Amniotic stem cell (primary cell): ENCODE results near the gene TEX10.
A peak's percentile ranks its signal among the peaks of the same experiment; 100 is the strongest.
"Not testable (repeated sequence)": the region's sequence is repeated elsewhere in the genome, so short reads cannot be mapped to it uniquely, and the experiment has no call there.

Experiments
- DNase-seq: peaks from one replicate; lab custom pipeline; 2025; lab: John Stamatoyannopoulos, UW

TEX10 gene

DNA sequence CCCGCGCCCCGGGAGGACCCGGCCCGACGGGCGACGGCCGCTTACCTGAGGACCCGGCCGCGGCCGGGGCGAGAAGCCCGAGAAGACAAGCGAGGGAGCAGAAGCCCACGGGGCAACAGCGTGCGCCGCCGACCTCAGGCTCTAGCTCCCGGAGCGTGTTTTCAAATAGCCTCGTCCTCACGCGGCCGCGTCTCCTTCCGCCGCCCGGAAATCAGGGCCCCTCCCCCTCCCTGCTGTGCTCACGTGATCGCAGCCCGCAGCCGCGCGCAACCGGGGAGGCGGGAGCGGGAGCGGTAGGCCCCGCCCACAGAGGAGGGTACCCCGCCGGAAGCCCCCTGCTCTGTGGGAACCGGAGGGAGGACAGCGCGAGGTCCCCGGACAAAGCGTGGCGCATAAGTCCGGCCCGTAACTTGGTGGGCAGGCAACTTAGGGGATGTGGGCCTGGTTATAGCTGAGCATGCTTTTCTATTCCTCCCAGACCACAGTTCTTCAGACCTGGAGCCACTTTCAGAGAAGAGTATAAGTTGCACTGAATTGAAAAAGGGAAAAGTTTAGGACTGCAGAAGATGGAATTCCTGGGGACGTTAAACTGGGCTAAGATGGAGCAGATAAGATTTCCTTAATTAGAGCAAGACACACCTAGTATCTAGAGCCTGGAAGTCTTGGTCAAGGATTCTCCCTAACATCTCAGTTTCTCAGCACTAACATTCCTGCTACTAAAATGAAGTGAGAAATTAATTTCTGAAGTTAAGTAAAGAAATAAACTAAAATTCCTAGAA, at the start of gene TEX10:
TEX10 (minus strand) TSS at position 216 of the 779 bp plus-strand sequence. CDS start 3,579 bp downstream, outside the sequence.
- peak; percentile 49 for DNase-seq

GRCh38 chr9:100401042-100401441, 48.3 kb upstream of the TEX10 start:
- no peak for DNase-seq

- no peak for DNase-seq
These were observed 45.0 kb upstream of the TEX10 start for GRCh38 chr9:100397529-100398266.

- no peak for DNase-seq
These were observed 44.0 kb upstream of the TEX10 start for GRCh38 chr9:100396769-100397168.

GRCh38 chr9:100394816-100395215, 42.1 kb upstream of the TEX10 start:
- no peak for DNase-seq

DNA sequence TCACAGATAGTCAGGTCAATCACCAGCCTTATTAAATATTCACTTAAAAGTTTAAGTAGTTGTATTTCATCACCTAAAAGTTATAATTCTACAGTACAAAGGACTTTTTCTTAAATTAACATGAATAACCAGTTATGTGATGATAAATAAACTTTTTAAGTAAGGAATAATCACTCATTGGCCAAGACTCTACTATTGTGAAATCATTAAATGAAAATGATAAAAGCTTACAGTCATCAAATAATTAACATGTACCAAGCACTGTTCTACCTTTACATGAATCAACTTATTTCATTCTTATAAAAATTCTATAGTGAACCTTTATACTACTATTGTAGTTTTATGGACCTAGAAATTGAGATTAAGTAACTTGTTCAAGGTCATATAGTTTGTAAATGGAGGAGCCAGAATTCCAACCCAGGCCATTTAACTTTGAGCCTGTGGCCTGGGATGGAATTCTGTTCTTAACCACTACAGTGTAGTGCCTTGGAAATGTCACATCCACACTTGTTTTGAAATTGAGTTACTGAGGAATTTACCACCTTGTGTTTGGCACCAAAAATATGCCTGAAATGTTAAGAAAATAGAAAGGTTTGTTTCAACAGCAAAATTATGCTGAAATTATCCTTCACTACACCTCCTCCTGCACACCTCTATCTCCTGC, 41.4 kb upstream of the TEX10 start:
- no peak for DNase-seq

DNA sequence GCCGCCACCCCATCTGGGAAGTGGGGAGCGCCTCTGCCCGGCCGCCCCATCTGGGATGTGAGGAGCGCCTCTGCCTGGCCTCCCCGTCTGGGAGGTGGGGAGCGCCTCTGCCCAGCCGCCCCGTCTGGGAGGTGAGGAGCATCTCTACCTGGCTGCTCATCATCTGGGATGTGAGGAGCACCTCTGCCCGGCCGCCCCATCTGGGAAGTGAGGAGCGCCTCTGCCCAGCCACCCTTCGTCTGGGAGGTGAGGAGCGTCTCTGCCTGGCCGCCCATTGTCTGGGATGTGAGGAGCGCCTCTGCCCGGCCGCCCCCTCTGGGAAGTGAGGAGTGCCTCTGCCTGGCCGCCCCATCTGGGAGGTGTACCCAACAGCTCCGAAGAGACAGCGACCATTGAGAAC, 40.2 kb upstream of the TEX10 start:
- DNase-seq, result not testable (repeated sequence)

GRCh38 chr9:100379862-100380261, 27.1 kb upstream of the TEX10 start:
- peak; percentile 7 for DNase-seq

DNA sequence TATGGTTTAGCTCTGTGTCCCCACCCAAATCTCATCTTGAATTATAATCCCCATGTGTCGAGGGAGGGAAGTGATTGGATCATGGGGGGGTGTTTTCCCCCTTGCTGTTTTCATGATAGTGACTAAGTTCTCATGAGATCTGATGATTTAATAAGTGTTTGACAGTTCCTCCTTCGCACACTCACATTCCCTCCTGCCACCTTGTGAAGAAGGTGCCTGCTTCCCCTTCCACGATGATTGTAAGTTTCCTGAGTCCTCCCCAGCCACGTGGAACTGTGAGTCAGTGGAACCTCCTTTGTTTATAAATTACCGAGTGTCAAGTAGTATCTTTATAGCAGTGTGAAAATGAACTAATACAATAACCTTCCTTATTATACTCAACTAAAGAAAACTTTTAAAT, 24.3 kb upstream of the TEX10 start:
- DNase-seq, result no peak

DNA sequence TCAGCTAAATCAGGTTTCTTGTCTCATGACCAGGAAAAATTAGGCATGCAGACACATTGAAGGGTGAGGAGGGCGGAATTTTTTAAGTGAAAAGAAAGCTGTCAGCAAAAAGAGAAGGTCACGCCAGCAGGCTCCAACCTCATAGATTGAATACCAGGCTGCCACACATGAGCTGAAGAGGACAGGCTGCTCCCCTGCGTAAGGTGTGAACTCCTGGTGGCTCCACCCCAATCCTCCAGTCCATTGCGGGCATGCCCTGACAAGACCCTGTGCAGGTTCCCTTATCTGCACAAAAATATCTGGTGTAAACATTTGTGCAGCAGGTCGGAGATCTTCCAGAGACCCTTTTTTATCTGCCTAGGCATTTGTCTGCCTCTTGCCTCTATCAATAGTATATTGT, 22.9 kb upstream of the TEX10 start:
- DNase-seq, result no peak

- no peak for DNase-seq
These were observed 19.9 kb upstream of the TEX10 start for GRCh38 chr9:100372648-100373047.

GRCh38 chr9:100370064-100370723, 17.5 kb upstream of the TEX10 start:
- DNase-seq, result no peak

DNA sequence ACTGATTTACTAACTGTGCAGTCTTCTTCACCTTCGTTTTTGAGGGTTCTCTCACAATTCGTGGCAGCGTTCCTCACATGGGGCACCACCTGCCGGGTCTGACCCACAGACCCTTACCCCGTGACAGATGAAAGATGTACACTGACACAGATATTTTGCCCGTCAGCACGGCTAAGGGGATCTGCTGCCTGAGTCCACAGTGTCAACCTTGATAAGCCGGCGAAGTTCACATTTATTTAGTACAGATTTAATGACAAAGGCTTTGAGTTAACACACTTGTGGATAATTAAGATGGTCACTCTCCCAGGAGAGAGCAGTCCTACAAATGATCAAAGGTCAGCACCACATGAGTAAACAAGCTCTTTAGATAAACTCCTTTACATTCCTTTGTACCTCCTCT, 15.9 kb upstream of the TEX10 start:
- DNase-seq, result no peak

GRCh38 chr9:100366121-100366520, 13.4 kb upstream of the TEX10 start:
- no peak for DNase-seq

DNA sequence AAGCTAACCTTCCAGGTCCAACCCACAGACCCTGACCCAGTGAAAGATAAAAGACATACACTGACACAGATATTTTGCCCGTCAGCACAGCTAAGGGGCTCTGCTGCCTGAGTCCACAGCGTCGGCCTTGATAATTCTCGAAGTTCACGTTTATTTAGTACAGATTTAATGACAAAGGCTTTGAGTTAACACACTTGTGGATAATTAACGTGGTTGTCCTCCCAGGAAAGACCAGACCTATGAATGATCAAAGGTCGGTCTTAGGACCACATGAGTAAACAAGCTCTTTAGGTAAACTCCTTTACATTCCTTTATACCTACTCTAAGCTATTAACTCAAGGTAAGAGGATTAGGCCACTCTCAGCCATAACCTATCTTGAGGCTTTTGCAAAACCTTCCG, 11.3 kb upstream of the TEX10 start:
- DNase-seq, result no peak

- DNase-seq, result no peak
These were observed 6.3 kb upstream of the TEX10 start for GRCh38 chr9:100359057-100359456.

DNA sequence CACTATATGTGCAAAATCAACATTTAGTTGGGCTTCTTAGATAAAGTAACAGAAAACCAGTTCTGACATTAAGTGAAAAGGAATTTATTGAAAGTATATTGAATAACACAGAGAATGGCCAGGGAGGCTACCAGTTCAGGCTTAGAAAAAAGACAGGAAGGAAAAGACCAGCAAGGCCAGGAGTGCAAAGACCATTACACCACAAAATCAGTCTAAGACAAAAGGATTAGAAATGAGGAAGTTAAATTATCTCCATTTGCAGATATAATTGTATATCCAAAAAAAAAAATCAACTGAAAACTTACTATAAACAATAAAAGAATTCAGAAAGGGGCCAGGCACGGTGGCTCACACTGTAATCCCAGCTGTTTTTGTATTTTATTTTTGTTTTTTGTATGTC, 4.8 kb upstream of the TEX10 start:
- DNase-seq, result no peak

DNA sequence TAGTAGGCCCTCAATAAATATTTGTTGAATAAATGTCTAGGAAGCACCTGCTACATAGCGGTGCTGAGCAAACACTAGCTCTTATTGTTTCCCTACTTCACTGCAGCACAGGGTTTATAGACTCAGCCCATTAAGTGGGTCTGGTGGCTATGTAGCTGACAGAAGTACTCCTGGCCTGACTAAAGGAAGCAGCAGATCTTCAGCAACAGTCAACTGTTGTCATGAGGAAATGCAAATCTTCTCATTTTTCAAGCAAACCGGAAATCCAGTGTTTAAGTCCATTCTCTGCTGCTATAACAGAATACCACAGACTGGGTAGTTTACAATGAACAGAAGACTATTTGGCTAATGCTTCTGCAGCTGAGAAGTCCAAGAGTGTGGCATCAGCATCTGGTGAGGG, 2.8 kb upstream of the TEX10 start:
- DNase-seq, result no peak

DNA sequence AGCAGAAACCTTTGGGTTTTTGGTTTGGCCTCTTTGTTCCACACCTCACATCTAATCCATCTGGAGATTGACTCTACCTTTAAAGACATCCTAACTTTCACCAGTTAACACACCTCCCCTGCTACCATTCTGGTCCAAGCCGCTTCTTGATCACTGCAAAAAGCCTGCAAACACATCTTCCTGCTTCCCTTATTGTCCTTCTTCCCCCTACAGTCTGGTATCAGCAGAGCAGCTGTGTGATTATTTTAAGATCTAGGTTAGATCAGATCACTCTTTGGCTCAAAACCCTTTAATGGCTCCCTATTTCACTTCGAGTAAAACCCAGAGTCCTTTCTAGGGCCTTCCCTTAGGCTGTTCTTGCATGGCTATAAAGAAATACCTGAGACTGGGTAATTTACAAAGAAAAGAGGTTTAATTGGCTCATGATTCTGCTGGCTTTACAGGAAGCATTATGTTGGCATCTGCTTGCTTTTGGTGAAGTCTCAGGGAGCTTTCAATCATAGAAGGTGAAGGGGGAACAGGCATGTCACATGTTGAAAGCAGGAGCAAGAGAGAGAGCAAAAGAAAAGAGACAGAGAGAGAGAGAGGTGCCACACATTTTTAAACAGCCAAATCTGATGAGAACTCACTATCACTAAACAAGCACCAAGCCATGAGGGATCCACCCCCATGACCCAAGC, 1.5 kb upstream of the TEX10 start:
- DNase-seq, result no peak

DNA sequence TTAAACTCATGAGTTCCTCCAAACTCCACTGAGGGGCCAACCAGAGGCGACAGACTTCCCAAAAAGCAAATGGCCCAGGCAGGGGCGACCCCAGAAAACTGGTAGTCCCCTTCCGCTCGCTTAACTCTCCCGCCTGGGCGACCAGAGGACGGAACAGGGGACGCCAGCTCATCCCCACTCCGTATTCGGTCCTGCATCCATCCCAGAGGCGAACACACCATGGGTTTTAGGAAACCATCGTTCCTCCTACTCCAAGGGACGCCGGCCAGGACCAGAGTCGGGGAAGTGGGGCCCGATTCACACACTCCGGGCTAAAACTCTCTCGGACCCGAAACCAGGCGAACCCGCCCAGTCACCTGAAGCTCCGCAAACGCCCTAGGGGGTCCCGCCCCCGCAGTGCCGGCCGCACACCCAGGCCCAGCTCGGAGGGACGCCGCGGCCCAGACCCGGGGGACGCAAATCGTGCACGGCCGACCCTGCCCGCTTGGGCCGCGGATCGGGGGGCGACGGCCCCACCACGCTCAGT, 478 bp downstream of the TEX10 start:
- DNase-seq, result no peak

GRCh38 chr9:100351508-100351907, 1.2 kb downstream of the TEX10 start:
- no peak for DNase-seq

GRCh38 chr9:100350188-100350587, 2.6 kb downstream of the TEX10 start:
- DNase-seq, result no peak
